Activated CD4-positive, alpha-beta T cell treated with anti-CD3 and anti-CD28 coated beads, Interleukin-2, amount 10 ng/mL, durations not matched to agents 7 days and 5 days (primary cell): ENCODE data around the gene BTBD7. TPM values are rescaled to one million over a fixed set of nuclear protein-coding genes. Genes with fewer than 3 reads are reported as not detected.

Source experiments
- CTCF ChIA-PET: fragments of 350-600 bp; sonication (Branson Sonifier 250); formaldehyde crosslinking; loops from one replicate; lab custom pipeline; 2021; ENCODE audit warnings: antibody characterized with exemption; lab: Charles Lee
- POLR2A ChIA-PET: fragments of 350-600 bp; sonication (Branson Sonifier 250); formaldehyde crosslinking; loops from one replicate; lab custom pipeline; 2021; ENCODE audit warnings: antibody characterized with exemption; lab: Charles Lee
- DNase-seq: peaks from one replicate; pipeline ENCODE4 v3.0.0-alpha.2; 2020
- H3K27ac Mint-ChIP-seq: one replicate; pipeline ENCODE4 v1.8.0; 2021; ENCODE audit warnings: mild to moderate bottlenecking, moderate library complexity, mixed read lengths
- H3K27me3 Mint-ChIP-seq: one replicate; pipeline ENCODE4 v1.8.0; 2021; ENCODE audit warnings: mixed read lengths
- H3K36me3 Mint-ChIP-seq: one replicate; pipeline ENCODE4 v1.8.0; 2021; ENCODE audit warnings: low read depth, mixed read lengths
- H3K4me1 Mint-ChIP-seq: one replicate; pipeline ENCODE4 v1.8.0; 2021; ENCODE audit warnings: mixed read lengths
- H3K4me3 Mint-ChIP-seq: one replicate; pipeline ENCODE4 v1.8.0; 2021; ENCODE audit warnings: mild to moderate bottlenecking, moderate library complexity, mixed read lengths
- H3K9me3 Mint-ChIP-seq: one replicate; pipeline ENCODE4 v1.8.0; 2021; ENCODE audit warnings: mixed read lengths
- total RNA-seq, 2 experiments: library from RNA; stranded (reverse); gene quantifications; one replicate each; pipeline ENCODE4 v1.2.3, GENCODE V29; 2021

The BTBD7 gene
- total RNA-seq, 2 experiments from 2014 or later, result 14.1 to 15.6 TPM

DNA sequence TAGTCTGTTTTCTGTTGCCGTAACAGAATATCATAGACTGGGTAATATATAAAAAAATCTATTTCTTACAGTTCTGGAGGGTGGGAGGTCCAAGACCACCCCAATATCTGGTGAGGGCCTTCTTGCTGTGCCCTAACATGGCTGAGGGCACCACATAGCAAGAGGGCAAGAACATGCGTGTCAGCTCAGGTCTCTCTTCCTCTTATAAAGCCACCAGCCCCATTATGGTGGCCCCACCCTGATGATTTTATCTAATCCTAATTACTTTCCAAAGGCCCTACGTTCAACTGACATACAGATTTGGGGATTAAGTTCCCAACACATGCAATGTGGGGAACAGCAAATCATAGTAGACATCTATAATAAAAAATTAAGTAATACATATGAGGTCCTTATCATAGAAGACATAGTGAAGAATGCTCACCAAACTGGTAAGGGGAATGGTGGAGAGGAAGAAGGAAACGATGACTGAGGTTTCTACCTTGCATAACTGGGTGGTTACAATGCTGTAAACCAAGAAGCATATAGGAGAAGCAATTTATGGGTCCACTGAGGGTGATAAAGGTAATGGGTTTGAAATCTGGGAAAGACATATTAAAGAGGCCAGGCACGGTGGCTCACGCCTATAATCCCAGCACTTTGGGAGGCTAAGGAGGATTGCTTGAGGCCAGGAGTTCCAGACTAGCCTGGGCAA lies 27.0 kb downstream of the BTBD7 start:
- no peak for DNase-seq
- H3K4me1 Mint-ChIP-seq, result peaks cover 2% of the 10 kb centered on the region
- CTCF ChIA-PET, result no interaction called here
- POLR2A ChIA-PET, result no interaction called here
- no peaks in the 10 kb centered on the region for H3K36me3 Mint-ChIP-seq
- no peak overlapping the region for H3K4me3 Mint-ChIP-seq
- H3K27ac Mint-ChIP-seq, result no peak overlapping the region
- H3K27me3 Mint-ChIP-seq, result no peaks in the 10 kb centered on the region
- no peaks in the 10 kb centered on the region for H3K9me3 Mint-ChIP-seq

DNA sequence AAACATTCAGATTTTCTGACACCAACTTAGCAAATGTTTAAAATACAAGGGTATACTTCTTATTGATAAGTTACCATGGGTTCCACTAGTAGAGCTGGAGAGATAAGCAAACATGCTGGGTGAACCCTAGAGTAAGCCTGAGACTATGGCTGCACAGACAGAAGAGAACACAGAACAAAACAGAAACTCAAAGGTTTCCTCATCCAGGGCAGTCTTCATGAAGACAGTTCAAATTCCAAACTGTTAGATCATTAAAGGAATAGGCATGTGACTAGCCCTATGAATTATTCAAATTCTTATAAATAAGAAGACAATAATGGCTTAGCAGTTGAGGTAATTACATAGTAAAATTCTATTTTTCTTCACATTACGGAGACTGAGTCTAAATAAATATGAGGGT lies 28.1 kb downstream of the BTBD7 start:
- ChIA-PET CTCF (no interaction called here), POLR2A (no interaction called here)
- Mint-ChIP-seq H3K27me3 (no peaks in the 10 kb centered on the region), H3K36me3 (no peaks in the 10 kb centered on the region), H3K9me3 (no peaks in the 10 kb centered on the region), H3K4me1 (peaks cover 2% of the 10 kb centered on the region), H3K4me3 (no peak overlapping the region), H3K27ac (no peak overlapping the region)
- DNase-seq, result no peak

DNA sequence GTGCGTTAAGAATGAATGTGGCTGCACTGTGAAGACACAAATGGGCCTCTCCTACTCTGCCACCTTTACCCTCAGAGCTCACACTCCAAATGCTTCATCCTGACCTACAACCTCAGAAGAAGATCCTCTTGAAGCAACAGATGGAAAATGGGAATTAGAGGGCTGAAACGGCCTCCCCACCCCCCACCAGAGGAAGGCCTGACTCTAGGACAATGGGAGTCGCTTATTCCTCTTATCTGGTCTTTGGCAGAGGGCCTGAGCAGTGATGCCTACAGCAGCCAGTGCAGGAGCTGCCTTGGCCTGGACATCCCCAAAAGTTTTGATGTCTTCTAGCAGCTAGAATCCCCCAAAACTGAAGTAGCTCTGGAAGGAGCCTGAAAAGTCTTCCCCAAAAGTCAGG lies 29.2 kb downstream of the BTBD7 start:
- Mint-ChIP-seq H3K4me3 (no peak overlapping the region), H3K27me3 (no peaks in the 10 kb centered on the region)
- CTCF ChIA-PET, result no interaction called here

DNA sequence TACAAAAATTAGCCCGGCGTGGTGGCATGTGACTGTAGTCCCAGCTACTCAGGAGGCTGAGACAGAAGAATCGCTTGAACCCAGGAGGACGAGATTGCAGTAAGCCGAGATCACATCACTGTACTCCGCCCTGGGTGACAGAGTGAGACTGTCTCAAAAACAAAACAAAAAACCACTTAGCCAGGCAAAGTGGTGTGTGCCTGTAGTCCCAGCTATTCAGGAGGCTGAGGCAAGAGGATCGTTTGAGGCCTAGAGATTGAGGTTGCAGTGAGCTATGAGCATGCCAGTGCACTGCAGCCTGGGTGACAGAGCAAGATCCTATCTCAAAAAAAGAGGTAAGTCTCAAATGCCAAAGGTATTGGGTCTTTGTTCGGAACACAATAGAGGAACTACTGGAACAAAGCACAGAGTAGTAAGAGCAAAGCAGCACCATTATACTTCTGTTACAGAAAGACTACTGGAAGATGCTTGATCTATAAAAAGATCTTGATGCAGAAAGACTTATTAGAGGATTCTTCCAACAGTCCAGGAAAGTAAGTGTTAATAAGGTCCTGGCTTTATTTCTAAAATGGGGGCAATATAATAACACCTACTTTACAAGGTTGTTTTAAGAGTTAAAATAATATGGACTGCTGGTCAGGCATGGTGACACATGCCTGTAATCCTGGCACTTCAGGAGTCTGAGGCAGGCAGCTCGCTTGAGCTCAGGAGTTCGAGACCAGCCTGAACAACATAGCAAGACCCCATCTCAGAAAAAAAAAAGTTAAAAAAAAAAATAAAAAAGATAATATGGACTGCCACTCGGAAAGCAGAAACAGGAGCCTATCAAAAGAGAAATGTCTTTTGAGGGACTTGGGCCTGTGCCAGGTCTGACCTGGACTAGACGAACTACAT lies 29.9 kb downstream of the BTBD7 start:
- POLR2A ChIA-PET, result no interaction called here
- H3K9me3 Mint-ChIP-seq, result no peaks in the 10 kb centered on the region
- DNase-seq, result no peak
- H3K36me3 Mint-ChIP-seq, result no peaks in the 10 kb centered on the region
- peaks cover 2% of the 10 kb centered on the region for H3K4me1 Mint-ChIP-seq
- H3K27me3 Mint-ChIP-seq, result no peaks in the 10 kb centered on the region
- no peak overlapping the region for H3K4me3 Mint-ChIP-seq
- CTCF ChIA-PET, result no interaction called here
- H3K27ac Mint-ChIP-seq, result no peak overlapping the region

More for the DNA sequence above, 29.2 kb downstream of the BTBD7 start:
- no peaks in the 10 kb centered on the region for H3K9me3 Mint-ChIP-seq
- no peak overlapping the region for H3K27ac Mint-ChIP-seq
- peaks cover 2% of the 10 kb centered on the region for H3K4me1 Mint-ChIP-seq
- H3K36me3 Mint-ChIP-seq, result no peaks in the 10 kb centered on the region
- POLR2A ChIA-PET, result no interaction called here
- DNase-seq, result no peak

DNA sequence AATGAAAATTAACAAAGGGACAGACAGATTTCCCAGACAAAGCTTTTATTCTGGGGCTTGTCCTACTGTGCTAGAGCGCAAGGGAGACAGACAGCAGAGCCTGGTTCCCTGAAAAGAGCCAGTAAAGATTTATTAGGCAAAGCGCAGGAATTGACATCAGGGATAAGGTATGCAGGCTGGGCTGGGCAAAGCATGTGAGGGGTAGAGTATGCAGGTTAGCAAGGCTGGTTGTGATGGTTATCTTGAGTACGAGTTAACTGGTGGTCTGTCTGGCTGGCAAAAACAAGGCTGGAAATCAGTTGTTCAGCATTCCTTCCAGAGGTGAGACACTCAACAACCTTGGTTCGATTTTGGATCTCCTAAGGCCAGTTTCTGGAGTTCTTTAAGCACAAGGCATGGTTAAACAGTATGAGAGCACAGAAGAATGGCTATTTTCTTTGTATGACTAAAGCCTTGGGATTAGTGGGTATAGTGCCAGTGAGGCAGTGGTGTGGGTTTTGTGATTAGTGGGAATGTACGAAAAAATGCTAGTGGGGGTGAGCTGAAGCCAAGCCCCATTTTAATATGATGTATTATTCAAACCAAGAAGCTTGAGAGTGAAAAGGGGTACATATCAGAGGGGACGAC lies 30.9 kb downstream of the BTBD7 start:
- no peaks in the 10 kb centered on the region for H3K36me3 Mint-ChIP-seq

DNA sequence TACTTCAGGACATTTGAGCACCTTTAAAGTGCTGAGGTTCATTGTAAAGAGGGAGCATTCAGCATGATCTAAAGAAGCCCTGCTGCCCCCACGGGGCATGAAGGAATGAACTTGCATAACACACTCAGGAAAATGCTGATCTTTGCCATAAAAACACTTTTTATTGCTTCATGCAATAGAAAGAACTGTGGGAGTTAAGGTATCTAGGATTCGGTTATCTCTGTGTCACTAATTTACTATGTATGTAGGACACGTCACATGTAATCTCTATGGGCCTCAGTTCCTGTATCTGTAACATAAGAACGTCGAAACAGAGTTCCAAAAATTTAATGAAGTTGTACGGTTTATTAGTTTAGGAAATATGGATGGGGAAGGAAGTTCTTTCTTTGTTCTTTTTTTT lies 33.0 kb downstream of the BTBD7 start:
- no peaks in the 10 kb centered on the region for H3K4me1 Mint-ChIP-seq
- DNase-seq, result no peak
- no peak overlapping the region for H3K4me3 Mint-ChIP-seq
- H3K27ac Mint-ChIP-seq, result no peak overlapping the region
- H3K36me3 Mint-ChIP-seq, result no peaks in the 10 kb centered on the region
- POLR2A ChIA-PET, result no interaction called here
- H3K27me3 Mint-ChIP-seq, result no peaks in the 10 kb centered on the region
- H3K9me3 Mint-ChIP-seq, result no peaks in the 10 kb centered on the region
- CTCF ChIA-PET, result no interaction called here

More for the DNA sequence above, 30.9 kb downstream of the BTBD7 start:
- Mint-ChIP-seq H3K27me3 (no peaks in the 10 kb centered on the region), H3K4me3 (no peak overlapping the region), H3K4me1 (peaks cover 2% of the 10 kb centered on the region), H3K27ac (no peak overlapping the region), H3K9me3 (no peaks in the 10 kb centered on the region)
- DNase-seq, result no peak
- ChIA-PET POLR2A (no interaction called here), CTCF (interaction anchor here (1.3 kb wide), 1 partner anchor 10 kb away, joined by 4 read pairs; no protein-coding TSS in a partner anchor)

DNA sequence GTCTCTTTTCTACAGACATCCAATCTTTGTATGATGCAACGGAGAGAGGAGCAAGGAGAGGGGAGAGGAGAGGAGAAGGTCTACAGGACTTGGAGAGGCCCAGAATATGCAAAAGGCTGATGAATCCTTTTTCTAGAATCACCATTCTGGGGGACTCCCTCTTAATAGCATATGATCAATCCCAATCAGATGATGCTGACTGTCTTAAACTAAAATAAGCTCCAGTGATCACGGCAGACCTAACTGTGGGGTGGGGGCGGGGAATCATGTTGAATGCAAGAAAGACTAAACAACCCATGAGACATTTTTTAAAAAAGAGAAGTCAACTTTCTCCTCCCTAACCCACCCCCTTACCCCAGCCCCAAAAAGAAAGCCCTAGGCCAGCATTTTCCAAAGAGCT lies 33.4 kb downstream of the BTBD7 start:
- H3K27me3 Mint-ChIP-seq, result no peaks in the 10 kb centered on the region
- DNase-seq, result no peak
- no peaks in the 10 kb centered on the region for H3K9me3 Mint-ChIP-seq
- ChIA-PET CTCF (no interaction called here), POLR2A (no interaction called here)
- H3K27ac Mint-ChIP-seq, result no peak overlapping the region
- no peaks in the 10 kb centered on the region for H3K4me1 Mint-ChIP-seq
- peaks cover 2% of the 10 kb centered on the region for H3K36me3 Mint-ChIP-seq
- no peak overlapping the region for H3K4me3 Mint-ChIP-seq

DNA sequence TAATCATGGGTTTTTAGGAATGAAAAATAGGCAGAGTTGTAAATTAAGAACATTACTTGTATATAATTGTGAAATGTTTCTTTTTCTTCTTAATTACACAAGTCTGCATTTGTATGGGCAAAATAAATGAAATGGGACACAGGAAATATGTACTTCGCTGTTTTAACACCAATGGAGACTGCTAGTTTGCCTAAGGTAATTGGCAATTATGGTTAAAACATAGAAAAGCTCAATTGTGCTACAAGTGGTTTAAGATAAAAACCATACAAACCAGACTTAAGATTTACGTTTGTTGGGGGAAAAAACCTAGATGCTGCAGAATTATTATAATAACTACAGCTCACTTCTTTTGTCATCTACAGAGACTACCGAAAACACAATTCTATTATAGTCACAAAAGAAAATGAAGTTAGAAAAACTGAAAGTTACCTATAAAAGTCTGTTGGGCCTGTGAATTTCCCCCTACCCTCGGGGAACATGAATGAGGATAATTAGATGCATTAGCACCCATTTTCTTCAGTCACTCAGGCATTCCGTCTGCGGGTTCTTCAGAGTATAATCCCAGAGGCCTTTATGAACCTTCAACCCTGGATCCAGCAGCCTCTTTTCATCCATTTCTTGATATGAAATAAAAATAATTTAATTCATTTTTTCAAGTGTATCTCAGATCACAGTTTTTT lies 37.2 kb downstream of the BTBD7 start:
- Mint-ChIP-seq H3K4me3 (no peak overlapping the region), H3K27ac (no peak overlapping the region), H3K27me3 (no peaks in the 10 kb centered on the region), H3K4me1 (peaks cover 5% of the 10 kb centered on the region), H3K9me3 (no peaks in the 10 kb centered on the region), H3K36me3 (peaks cover 12% of the 10 kb centered on the region)
- ChIA-PET POLR2A (interaction anchor here (0.7 kb wide), 1 partner anchor 30 kb away, joined by 3 read pairs; no protein-coding TSS in a partner anchor), CTCF (no interaction called here)
- DNase-seq, result no peak

DNA sequence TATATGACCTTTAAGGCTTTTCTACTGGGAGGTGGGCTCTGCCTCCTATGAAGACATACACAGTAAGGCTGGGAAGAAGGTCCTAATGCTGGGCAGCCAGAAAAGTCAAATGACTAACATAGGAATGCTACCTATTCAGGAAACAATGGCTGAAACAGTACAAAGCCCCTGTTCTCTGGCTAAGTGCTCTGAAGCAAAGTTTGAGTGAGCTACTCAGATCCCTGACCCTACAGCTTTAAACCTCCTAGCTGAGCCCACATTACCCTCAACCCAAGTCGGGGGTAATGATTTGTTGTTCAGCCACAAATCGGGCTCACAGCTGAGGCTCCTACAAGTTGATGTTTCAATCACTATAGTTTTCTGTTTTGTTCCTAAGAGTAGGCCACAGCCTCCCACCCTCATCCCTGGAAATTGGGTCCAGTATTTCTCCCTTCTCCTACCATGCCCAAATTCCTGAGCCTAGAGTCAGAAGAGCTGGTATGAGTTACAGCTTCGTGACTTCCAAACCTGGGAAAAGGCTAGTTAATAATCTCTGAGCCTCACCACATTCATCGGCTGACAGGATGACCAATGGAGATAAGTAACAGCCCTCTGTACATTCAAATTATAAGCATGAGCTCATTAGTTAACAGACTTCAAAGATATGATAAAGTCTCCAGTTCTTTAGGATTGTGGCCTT lies 46.5 kb downstream of the BTBD7 start:
- ChIA-PET POLR2A (no interaction called here), CTCF (no interaction called here)
- no peak overlapping the region for H3K27ac Mint-ChIP-seq
- peaks cover 3% of the 10 kb centered on the region for H3K36me3 Mint-ChIP-seq
- H3K4me1 Mint-ChIP-seq, result no peaks in the 10 kb centered on the region
- H3K4me3 Mint-ChIP-seq, result no peak overlapping the region
- H3K27me3 Mint-ChIP-seq, result no peaks in the 10 kb centered on the region
- H3K9me3 Mint-ChIP-seq, result no peaks in the 10 kb centered on the region
- DNase-seq, result no peak

DNA sequence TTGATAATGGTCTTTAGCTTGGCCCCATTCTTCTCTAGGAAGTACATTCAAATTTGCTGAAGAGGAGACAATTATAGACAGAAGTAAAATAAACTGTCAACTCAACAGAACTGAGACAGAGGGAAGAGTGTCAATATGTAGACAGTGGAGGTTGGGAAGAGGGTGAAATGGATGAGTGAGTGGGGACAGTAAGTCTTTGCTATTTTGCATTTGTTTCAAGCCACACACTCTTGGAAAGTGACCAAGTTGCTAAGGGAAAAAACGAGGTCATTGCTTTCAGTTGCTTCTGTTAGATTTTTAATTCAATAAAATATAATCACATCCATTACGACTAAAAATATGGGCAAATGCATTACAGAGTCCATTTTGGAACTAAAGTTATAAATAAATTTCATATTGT lies 47.8 kb downstream of the BTBD7 start:
- H3K27me3 Mint-ChIP-seq, result no peaks in the 10 kb centered on the region
- H3K4me3 Mint-ChIP-seq, result no peak overlapping the region
- H3K36me3 Mint-ChIP-seq, result peaks cover 3% of the 10 kb centered on the region
- no peak overlapping the region for H3K27ac Mint-ChIP-seq
- no peaks in the 10 kb centered on the region for H3K9me3 Mint-ChIP-seq
- ChIA-PET CTCF (no interaction called here), POLR2A (no interaction called here)
- H3K4me1 Mint-ChIP-seq, result no peaks in the 10 kb centered on the region
- DNase-seq, result no peak

DNA sequence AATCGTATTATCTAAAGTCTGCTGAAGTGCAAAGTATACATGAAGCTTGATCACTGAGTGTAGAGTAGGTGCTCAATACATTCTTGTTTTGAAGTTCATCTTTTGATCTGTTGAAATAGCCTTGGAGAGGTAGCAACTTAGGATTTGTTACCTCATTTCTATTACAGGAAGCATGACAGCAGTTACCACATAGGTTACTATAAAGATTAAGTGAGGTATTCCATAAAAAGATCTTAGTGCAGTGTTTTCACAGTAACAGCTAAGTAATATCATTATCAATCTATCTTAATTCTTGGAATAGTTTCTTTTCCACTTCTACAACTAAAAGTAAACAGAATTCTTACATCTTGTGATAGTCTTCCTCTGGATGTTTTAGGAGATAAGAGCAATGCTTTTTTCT lies 50.9 kb downstream of the BTBD7 start:
- POLR2A ChIA-PET, result no interaction called here
- Mint-ChIP-seq H3K4me1 (no peaks in the 10 kb centered on the region), H3K27me3 (no peaks in the 10 kb centered on the region), H3K4me3 (no peak overlapping the region), H3K9me3 (no peaks in the 10 kb centered on the region), H3K36me3 (no peaks in the 10 kb centered on the region), H3K27ac (no peak overlapping the region)
- no peak for DNase-seq
- CTCF ChIA-PET, result no interaction called here

DNA sequence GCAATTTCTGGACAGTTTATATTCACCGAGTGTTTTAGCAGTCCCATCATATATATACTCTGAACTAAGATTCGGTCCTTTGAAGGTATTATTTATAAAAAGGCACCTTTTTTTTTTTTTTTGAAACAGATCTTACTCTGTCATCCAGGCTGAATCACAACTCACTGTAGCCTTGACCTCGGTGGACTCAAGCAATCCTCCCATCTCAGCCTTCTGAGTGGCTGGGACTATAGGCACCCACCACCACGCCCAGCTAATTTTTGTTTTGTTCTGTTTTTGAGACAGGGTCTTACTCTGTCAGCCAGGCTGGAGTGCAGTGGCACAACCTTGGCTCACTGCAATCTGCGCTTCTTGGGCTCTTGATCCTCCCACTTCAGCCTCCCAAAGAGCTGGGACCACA lies 52.1 kb downstream of the BTBD7 start:
- POLR2A ChIA-PET, result no interaction called here
- no peak overlapping the region for H3K4me3 Mint-ChIP-seq
- H3K36me3 Mint-ChIP-seq, result no peaks in the 10 kb centered on the region
- H3K27me3 Mint-ChIP-seq, result no peaks in the 10 kb centered on the region
- H3K27ac Mint-ChIP-seq, result no peak overlapping the region
- H3K4me1 Mint-ChIP-seq, result no peaks in the 10 kb centered on the region
- CTCF ChIA-PET, result interaction anchor here (0.6 kb wide), 1 partner anchor 55 kb away, joined by 3 read pairs; no protein-coding TSS in a partner anchor
- H3K9me3 Mint-ChIP-seq, result no peaks in the 10 kb centered on the region
- no peak for DNase-seq
